Glomerular visceral epithelial cell (primary cell): ENCODE measurements around the gene HMGB3.
"Not testable (repeated sequence)": the region's sequence is repeated elsewhere in the genome, so short reads cannot be mapped to it uniquely, and the experiment has no call there.

Source experiments
- DNase-seq: peaks from one replicate; pipeline ENCODE4 v3.0.0-alpha.2; 2016; ENCODE audit errors: extremely low spot score

HMGB3 gene

DNA sequence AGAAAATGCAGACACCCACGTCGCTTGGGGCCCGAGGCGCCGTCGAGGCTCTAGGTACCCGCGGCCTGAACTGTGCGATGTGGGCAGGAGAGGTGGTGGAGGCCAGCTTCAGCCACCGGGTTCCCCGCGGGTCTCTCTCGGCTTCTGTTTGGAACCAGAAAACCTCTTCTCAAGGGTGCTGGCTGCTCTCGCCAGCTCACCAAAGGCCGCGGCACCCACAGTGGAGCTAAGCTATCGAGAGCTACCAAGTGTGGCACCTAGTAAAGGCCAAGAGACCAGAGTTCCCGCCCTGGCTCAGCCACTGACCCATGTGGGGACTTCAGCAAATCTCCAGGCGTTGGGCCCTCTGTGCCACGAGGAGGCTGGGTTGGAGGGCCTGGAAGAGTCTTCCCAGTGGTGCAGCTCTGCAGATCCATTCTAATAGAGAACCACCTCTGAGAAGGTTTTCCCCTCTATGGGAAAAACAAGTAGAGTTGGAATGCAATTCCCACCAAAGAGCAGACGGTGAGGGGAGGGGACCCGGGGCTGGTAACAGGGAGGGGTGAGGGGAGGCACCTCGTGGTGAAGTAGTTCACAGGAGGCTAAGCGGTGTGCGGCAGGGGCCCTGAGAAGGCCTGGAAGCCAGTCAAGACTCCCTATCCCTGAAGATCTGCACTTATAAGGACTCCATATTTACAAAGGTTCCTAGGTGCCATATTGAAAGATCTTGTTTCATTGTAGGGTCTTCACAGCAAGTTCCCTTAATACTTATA is 5.5 kb upstream of the HMGB3 start:
- no peak for DNase-seq

GRCh38 chrX:150980186-150980585 is 2.9 kb upstream of the HMGB3 start:
- no peak for DNase-seq

DNA sequence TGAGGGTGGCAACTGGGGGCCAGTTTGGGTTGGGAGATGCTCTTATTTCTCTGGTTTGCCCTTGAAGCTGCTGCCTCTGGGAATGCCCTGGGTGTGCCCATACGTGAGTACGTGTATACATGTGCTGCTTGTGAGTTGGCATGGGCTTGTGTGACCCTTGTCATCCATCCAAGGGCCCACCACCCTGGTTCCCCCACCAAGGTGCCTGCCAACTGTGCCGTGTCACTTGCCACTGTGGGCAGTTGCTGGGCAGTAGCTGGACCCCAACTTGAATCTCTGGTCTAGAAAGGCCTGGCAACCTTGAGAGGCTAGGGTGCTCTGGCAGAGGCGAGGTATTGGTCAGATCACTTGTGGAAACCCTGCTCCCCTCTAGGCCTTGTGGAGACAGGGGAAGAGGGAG is 2.4 kb upstream of the HMGB3 start:
- no peak for DNase-seq

GRCh38 chrX:150982235-150982787 is 824 bp upstream of the HMGB3 start:
- no peak for DNase-seq

GRCh38 chrX:150983521-150984168 is 510 bp downstream of the HMGB3 start:
- no peak for DNase-seq

DNA sequence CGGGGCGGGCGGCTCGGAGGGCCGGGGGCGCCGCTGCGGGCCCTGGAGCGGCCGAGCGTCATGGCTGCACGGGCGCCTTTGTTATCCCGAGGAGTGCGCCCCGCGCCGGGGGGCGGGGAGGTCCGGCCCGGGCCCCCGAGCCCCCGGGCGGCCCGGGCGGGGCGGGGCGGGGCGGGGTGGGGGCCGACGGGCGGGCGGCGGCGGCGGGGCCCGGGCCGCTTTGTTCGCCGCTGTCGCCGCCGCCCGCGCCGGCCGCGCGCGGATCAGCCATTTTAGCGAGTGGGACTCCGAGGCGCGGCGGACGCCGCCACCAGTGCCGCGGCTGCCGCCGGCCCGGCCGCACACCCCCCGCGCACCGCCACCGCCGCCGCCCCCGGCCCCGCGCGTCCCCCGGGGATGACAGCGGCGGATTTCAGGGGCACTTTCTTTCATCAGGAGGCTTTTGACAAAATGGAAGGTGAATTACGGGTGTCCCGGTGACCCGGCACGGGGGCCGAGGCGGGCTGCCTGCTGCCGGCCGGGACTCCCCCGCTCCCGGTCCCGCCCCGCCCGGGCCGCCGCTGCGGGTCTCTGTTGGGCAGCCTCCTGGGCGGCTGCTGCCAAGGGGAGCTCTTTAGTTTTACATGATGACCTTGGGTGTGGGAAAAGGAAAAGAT is 1.2 kb downstream of the HMGB3 start:
- peak; percentile 3 for DNase-seq

DNA sequence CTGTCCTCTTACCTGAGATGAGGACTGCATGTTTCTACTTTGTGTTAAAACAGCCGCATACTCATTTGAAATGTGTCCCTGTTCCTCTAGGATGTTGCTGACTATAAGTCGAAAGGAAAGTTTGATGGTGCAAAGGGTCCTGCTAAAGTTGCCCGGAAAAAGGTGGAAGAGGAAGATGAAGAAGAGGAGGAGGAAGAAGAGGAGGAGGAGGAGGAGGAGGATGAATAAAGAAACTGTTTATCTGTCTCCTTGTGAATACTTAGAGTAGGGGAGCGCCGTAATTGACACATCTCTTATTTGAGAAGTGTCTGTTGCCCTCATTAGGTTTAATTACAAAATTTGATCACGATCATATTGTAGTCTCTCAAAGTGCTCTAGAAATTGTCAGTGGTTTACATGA is 4.6 kb downstream of the HMGB3 start:
- DNase-seq = not testable (repeated sequence)

- no peak for DNase-seq
Measured at GRCh38 chrX:150989420-150989819, 6.3 kb downstream of the HMGB3 start.

- DNase-seq = no peak
Measured at GRCh38 chrX:150990910-150991309, 7.8 kb downstream of the HMGB3 start.

DNA sequence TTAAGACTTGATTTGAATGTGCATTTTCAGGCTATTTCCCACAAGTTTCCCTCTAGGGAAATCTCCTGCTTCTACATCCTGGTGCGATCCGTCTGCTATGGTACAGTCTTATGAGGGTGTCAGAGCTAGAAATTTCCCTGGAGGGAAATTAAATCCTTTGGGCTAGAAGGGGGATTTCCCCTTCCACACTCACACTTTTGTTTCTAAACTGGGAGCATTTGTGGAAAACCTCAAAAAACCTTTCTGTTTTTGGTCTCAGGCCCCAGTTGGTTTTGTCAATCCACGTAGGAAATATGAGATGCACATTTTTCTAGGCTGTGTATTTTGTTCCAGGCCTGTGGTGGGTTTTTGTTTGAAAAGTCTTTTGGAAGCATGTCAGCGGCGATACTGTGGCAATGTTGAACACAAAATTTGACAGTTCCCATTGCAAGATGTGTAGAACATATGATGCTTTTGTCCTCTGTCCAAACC is 17.8 kb downstream of the HMGB3 start:
- no peak for DNase-seq

- DNase-seq = no peak
Measured at GRCh38 chrX:151004085-151004484, 20.9 kb downstream of the HMGB3 start.

DNA sequence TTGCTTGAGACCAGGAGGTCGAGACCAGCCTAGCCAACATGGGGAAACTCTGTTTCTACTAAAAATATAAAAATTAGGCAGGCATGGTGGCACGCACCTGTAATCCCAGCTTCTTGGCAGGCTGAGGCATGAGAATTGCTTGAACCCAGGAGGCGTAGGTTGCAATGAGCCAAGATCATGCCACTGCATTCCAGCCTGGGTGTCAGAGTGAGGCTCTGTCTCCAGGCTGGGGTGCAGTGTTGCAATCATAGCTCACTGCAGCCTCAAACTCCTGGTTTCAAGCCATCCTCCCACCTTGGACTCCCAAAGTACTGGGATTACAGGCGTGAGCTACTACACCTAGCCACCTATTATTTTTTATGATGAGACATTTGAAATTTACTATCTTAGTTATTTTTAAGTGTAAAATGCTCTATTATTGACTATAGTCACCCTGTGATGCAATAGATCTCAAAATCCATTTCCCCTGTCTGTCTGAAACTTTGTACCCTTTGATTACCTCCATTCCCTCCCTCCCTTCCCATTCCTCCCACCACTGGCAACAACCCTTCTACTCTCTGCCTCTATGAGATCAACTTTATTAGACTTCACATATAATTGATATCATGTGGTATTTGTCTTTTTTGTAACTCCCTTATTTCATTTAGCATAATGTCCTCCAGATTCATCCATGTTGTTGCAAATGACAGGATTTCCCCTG is 23.4 kb downstream of the HMGB3 start:
- no peak for DNase-seq

- no peak for DNase-seq
Measured at GRCh38 chrX:151009582-151009981, 26.4 kb downstream of the HMGB3 start.

DNA sequence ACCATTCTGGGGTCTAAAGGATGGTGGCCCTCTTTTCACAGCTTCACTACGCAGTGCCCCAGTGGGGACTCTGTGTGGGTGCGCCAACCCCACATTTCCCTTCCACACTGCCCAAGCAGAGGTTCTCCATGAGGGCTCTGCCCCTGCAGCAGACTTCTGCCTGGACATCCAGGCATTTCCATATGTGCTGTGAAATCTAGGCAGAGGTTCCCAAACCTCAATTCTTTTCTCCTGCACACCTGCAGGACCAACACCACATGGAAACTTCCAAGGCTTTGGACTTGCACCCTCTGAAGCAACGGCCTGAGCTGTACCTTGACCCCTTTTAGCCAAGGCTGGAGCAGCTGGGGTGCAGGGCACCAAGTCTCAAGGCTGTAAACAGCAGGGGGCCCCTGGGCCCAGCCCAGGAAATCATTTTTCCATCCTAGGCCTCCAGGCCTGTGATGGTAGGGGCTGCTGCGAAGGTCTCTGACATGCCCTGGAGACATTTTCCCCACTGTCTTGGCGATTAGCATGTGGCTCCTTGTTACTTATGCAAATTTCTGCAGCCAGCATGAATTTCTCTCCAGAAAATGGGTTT is 30.1 kb downstream of the HMGB3 start:
- no peak for DNase-seq

DNA sequence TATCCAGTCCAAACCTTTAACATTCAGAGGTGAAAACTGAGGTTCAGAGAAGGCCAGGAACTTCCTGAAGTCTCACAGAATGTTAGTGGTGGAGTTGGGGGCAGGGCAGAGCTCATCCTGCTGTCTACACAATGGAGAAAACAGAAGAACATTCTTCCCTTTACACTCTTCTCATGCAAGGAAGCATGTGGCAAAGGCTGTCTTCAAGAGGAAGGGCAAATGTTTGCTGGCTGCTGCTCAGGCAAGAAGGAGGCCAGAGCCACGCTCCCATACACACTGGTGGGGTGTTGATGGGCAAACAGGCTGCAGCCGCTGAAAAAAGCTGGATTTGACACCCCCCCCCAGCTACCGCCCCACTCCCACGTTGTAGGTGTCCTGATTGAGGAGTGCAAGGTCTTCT is 32.5 kb downstream of the HMGB3 start:
- no peak for DNase-seq

- peak; percentile 1 for DNase-seq
Measured at GRCh38 chrX:151019856-151020255, 36.7 kb downstream of the HMGB3 start.

- DNase-seq = no peak
Measured at GRCh38 chrX:151030845-151031244, 47.7 kb downstream of the HMGB3 start.

DNA sequence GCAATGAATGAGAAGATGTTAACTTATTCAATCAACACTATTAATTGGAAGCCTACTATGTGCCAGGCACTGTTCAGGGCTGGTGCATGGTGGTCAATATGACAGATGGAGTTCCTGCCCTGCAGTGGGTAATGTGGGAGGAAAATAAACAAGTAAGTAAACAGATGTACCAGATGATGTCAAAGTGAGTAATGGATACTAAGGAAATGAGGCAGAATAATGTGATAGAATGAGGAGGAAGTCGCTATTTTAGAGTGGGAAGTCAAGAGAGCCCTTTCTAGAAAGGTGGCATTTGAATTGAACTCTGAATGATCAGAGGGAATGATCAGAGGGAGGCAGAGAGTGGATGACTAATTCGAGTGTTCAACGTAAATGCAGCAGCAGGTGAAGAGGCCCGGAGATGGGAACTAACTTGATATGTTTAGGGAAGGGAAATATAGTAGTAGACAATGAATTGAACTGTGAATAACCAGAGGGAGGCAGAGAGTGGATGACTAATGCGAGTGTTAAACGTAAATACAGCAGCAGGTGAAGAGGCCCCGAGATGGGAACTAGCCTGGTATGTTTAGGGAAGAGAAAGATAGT is 48.3 kb downstream of the HMGB3 start:
- DNase-seq = no peak

- no peak for DNase-seq
Measured at GRCh38 chrX:151039351-151039750, 56.2 kb downstream of the HMGB3 start.
